ENCODE measurements around the gene SBK1.
"Not testable (repeated sequence)": the region's sequence is repeated elsewhere in the genome, so short reads cannot be mapped to it uniquely, and the experiment has no call there.

The SBK1 gene

DNA sequence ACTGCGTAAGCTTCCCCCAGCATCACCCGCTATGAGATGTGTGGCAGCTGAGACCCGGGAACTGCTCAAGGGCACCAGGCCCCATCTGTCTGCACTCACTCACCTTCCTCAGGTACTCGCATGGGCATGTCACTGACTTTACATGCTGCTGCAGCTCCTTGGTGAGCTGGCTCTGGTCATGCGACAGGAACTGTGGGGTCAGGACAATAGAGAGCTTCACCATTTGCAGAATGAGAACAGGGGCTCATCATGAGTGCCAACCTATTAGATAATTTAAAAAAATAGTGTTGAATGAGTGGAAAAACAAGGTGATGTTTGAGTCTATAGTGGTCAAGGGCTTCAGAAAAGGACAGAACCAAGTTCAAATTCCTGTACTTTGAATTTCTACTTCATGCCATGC, 70.3 kb downstream of the SBK1 start:
- not testable (repeated sequence) for DNase-seq

DNA sequence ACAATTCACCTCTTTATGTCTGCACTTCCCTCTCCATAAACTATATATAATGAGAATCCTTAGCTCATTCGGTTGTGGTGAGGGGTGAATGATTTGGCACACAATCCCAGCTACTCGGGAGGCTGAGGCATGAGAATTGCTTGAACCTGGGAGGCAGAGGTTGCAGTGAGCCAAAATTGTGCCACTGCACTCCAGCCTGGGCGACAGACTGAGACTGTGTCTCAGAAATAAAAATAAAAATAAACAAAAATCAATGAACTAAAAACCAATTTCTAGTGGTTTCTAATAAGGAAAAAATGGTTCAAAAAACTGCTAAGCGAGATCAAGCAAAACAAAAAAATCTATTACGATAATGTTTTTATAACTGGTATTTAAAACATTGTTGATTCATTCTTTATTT, 71.1 kb downstream of the SBK1 start, which contains the start of gene NPIPB6:
Gene NPIPB6, minus strand, starts transcription at position 101 of the 400 bp plus-strand sequence. CDS start 686 bp downstream, outside the sequence.
- DNase-seq = not testable (repeated sequence)

DNA sequence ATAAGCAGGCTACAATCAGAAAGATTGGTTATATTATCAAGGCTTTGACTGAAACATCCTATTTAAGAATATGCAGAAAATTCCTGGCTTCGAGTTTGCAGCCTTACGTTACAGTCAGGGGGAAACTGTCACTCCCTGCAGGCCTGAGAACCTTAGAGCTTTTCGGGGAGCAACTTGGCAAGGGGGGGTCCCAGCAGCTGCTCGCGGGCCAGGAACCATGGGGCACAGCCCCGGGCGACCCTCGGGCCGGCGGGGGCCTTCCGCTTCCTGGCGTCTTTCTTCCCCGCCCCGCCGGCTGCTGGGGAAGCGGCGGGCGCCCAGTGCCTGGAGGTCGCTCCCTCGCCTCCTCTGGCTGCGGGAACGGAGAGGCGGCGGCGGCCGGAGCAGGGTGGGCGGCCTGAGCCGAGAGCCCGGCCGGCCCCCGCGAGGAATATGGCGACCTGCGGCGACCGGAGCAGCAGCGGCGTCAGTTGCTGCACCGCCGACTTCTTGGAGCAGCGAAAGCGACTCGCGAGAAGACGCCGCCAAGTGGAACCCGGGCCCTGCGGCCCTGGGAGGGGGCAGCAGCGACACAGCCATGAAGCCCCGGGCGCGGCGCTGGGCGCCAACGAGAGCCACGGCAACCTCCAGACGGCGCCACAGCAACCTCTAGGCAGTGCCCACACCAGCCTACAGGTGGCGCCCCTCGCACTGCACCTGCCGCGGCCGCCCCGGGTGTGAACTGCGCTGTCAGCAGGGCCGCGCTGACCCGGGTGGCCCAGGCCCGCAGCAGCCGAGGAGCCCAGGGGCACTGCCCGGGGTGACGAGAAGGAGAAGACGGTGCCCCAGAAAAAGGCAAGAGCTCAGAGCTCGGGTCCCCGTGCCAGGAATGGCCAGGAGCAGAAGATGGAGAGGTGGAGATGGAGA, 72.2 kb downstream of the SBK1 start:
- not testable (repeated sequence) for DNase-seq

DNA sequence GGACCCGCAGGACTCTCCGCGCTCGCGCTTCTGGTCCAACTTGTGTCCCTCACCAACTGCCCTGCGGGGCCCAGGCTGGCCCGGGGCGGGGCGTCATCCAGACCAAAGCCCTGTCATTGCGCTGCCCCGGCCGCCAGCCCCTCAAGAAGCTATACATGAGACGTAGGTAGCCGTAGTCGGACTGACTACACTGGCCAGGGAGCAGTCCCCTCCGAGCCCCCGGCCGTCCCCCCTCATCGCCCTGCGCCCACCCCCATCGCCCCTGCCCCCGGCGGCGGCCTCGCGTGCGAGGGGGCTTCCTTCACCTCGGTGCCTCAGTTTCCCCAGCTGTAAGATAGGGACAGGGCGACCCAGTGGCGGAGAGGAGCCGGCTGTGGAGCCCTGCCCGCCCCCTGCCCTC, 75.6 kb downstream of the SBK1 start:
- DNase-seq = not testable (repeated sequence)
